NCI-H1105 (cell line): Measurements from ENCODE around the gene MADCAM1.
A peak's percentile ranks its signal among the peaks of the same experiment; 100 is the strongest.
"Not testable (repeated sequence)": the region's sequence is repeated elsewhere in the genome, so short reads cannot be mapped to it uniquely, and the experiment has no call there.

Experiments
- DNase-seq: peaks from one replicate; lab custom pipeline; 2025; lab: John Stamatoyannopoulos, UW

The MADCAM1 gene

DNA sequence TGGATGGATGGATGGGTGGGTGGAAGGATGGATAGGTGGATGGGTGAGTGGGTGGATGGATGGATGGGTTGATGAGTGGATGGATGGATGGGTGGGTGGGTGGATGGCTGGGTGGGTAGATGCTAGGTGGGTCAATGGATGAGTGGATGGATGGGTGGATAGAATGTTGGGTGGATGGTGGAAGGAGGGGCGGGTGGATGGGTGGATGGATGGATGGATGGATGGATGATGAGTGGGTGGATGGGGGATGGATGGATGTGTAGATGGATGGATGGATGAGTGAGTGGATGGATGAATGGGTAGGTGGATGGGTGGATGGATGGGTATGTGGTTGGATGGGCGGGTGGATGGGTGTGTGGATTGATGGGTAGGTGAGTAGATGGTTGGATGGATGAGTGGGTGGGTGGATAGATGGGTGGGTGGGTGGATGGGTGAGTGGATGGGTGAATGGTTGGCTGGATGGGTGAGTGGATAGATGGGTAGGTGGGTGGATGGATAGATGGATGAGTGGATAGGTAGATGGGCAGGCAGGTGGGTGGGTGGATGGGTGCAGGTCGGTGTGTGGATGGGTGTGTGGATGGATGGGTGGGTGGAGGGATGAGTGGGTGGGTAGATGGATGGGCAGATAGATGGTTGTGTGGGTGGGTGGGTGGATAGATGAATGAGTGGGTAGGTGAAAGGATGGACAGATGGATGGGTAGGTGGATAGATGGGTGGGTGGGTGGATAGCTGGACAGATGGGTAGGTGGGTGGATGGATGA lies 31.1 kb upstream of the MADCAM1 start:
- DNase-seq, result no peak

DNA sequence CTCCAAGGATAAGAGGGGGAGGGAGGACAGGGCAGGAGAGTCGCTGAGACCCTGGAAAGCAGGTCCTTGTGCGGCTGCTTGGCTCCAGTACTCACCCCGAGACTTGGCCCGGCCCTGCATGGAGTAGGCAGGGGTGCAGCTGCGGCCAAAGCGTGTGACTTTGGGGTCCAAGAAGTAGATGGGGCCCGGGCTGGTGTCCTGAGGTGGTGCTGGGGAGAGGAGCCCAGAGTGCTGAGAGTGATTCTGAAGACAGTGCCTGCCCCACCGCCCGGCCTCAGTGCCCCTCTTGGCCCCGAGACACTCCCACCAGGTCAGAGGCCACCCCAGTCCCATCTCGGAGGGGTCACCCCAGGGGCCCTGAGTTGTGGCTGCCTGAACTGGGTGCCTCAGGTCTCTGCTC lies 28.7 kb upstream of the MADCAM1 start:
- DNase-seq, result no peak

DNA sequence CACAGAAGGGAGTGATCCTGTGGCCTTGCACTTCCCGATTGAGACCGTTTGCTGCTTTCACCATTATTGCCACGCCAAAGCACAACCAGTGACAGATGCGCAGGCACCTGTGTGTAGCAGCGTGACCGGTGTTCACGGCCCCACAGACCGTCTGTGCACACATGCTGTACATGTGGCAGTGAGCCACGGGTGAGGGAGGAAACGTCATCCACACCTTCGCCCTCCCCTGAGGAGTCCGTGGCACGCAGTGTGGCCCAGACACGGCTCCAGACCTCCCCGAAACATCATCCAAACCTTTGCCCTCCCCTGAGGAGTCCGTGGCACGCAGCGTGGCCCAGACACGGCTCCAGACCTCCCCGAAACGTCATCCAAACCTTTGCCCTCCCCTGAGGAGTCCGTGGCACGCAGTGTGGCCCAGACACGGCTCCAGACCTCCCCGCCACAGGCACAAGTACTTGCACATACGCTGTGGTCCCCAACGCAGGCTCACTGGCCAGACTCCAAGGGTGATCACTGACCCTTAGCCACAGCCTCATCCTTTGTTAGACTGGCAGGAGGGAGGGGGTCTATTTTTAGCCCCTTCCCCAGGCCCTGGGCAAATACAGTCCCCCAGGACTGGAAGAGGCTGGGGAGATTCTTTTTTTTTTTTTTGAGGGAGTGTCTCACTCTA lies 27.6 kb upstream of the MADCAM1 start:
- DNase-seq, result no peak

DNA sequence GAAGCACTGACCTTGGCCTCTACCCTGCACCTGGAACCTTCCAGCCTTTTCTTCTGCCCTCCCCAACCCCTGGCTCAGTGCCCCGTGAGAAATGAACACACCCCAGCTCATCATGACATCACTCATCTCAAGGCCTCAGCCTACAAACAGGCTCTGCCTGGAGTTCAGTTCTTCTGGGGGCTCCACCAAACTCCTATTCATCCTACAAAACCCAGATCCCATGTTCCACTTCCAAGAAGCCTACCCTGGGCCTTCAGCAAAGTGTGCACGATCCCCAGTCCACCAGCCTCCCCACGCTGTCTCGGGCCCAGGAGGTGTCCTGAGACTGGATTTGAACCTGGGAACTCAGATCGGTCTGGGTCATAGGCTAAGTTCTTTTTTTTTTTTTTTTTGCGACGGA lies 26.5 kb upstream of the MADCAM1 start:
- DNase-seq, result no peak

DNA sequence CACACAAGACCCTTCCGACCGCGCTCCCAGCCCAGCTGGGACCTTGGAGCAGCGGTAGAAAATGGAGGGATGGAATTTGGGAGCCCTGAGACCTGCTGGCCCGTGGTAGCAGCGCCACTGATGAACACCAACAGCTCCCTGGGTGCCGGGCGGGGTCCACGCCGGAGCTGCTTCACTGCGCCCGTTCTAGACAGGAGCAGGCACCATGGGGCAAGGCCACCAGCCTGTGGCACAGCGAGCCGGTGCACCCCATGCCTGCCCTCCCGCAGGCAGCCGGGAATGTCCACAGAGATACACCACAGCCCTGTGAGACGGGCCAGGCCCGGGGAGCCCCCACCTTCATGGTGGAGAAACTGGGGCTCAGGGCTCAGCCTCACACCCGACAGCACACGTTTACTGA lies 25.6 kb upstream of the MADCAM1 start:
- no peak for DNase-seq

DNA sequence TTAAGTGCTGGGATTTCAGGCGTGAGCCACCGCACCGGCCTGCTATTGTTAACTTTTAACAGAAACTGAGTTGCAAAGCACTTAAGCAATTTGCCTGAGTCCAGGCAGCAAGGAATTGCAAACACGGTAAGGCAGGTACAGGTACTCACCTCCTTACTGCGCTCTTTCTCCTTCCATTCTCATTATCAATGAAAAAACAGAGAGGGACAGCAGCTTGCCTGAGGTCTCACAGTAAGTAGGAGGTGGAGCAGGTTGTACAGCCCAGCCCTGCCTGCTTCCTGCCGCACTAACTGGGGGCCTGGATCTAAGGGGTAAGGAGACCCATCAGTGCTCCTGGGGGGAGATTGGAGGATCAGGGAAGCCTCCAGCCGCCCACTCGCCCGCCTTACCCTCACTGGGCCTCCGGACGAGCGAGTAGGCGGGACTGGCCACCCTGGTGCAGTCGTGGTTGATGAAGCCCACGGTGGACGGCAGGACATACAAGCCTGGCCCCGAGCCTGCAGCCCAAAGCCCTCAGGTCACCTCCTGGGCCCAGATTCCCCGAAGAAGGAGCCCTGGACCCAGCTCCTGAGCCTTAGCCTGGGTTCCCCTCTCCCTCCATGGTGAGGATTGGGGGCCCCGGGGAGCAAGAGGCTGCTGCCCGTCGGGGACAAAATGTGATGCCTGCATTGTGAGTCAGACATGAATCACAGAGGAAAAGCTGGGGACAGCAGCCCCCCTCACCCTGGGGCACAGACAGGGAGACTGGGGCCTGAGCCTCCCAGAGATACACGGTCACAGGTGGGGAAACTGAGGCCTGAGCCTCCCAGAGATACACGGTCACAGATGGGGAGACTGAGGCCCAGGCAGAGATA lies 24.1 kb upstream of the MADCAM1 start:
- DNase-seq, result no peak

DNA sequence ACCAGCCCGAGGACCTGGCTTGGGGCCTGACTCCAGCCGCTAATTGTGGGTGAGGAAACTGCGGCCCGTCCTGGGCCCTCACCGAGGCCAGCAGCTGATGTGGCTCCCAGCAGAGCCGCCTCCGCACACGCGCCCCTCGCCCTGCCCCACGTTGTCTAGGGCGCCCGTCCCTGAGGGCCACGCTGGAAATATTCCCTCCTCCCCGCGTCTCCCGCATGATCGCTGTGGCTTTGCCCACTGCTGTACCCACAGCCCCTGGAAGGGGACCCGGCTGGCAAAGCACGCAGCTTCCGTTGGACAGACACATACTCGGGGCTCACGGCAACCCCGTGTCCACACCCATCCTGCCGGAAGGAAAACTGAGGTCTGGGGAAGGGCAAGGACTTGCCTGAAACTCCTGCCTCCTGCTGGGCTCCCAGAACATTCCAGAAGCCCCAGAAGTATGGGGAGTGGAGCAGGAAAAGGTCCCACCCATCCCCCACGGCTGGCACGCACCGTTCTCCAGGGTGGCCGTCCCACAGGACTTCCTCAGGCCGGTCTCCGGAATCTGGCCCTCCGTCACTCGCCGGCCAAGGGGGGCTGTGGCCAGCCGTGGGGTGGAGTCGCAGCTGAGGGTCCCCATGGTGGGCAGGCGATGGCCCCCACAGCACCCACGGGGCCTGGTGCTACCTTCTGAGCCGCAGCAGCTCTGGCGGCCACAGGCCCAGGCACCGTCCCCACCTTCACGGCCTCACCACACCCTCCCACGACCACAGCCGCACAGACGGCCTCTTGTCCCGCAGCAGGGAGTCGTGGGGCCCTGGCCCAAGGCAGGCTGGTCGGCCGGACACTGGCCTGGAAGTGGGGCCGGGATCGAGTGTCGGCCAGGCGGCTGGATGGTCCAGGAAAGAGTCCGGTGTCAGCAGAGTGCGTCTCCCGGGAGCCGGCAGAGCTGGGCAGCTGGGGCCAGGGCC lies 21.9 kb upstream of the MADCAM1 start:
- no peak for DNase-seq

DNA sequence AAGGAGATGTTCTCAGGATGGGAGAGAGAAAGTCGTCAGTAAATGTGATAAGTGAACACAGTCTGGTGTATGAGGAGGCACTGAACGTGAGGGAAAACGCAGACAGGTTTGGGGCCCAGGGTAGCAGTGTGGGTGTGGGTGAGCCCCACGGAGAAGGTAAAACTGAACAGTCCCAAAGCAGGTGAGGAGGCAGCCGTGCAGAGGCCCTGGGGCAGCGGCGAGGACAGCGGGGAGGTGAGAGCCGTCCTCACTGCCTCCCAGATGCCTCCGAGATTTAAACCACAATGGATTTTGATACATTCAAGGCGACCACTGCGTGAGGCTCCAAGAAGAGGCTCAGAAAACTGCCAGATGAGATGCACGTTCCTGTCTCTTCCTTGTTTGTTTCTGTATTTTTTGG lies 20.9 kb upstream of the MADCAM1 start:
- no peak for DNase-seq

DNA sequence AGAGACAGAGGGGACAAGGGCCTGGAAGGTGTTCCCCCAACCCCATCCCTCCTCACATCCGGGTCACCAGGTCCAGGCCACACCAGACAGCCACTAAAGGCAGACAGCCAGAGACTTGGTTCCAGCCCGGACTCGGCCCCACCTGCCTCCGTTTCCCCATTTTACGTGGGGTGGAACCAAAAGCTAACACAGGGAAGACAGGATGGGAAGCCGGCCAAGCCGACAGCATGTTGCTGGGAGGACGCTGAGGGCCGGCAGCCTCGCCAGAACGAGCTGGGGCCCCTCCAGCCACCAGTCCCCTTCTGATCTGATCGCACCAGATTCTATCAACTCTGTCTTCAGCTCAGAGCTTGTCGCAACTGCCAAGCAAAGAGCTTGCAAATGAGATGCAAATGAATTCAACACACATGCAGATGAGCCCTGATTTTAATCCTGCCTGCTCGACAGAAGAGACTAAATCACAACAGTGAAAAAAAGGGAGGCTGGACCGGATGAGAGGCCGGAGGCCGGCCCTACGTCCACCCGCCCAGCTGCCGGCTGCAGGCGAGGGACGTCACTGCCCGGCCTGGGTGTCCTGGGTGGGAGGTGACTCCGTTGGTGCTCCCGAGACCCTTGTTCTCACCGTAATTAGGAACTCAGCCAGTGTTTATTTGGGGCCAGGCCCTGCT lies 17.9 kb upstream of the MADCAM1 start:
- no peak for DNase-seq

DNA sequence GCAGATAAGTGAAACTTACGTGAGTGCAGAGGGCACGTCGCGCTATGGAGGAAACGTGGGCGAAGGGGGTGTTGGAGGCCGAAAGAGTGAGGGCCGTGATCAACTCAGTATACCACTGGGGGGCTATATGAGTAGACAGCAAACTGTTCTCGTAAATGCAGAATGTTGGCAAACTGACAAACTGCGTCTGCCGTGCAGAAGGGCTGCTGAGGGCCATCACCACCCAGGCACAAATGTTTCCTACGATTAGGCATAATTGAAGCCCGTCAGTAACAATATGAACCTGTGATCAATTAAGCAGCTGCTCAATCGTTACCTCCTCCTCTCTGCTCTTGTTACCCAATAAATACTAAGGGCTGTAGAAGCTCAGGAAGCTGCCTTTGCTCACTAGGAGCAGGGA lies 17.3 kb upstream of the MADCAM1 start:
- DNase-seq, result no peak

DNA sequence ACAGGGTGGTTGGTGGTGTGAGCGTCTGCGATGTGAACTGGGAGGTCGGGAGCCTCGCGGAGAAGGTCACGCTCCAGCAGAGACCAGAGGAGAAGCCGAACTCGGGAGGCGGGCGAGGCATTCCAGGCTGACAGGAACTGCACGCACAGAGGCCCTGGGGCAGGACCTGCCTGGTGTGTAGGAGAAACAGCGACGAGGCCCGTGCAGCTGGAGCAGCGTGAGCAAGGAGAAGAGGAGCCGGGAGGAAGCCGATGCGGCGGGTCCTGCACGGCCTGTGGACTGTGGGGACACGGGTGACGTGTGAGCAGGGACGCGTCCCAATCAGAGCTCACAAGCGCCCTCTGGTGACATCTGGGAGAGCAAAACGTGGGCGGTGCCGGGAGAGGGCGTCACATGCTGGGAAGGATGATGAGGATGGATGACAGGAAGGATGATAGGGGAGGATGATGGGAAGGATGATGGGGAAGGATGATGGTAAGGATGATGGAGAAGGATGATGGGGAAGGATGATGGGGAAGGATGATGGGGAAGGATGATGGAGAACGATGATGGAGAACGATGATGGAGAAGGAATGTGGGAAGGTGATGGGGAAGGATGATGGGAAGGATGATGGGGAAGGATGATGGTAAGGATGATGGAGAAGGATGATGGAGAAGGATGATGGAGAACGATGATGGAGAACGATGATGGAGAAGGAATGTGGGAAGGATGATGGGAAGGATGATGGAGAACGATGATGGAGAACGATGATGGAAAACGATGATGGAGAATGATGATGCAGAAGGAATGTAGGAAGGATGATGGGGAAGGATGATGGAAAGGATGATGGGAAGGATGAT lies 16.1 kb upstream of the MADCAM1 start:
- DNase-seq, result no peak

DNA sequence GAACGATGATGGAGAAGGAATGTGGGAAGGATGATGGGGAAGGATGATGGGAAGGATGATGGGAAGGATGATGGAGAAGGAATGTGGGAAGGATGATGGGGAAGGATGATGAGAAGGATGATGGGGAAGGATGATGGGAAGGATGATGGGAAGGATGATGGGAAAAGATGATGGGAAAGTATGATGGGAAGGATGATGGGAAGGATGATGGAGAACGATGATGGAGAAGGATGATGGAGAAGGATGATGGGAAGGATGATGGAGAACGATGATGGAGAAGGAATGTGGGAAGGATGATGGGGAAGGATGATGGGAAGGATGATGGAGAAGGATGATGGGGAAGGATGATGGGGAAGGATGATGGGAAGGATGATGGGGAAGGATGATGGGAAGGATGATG lies 15.2 kb upstream of the MADCAM1 start:
- DNase-seq, result not testable (repeated sequence)

DNA sequence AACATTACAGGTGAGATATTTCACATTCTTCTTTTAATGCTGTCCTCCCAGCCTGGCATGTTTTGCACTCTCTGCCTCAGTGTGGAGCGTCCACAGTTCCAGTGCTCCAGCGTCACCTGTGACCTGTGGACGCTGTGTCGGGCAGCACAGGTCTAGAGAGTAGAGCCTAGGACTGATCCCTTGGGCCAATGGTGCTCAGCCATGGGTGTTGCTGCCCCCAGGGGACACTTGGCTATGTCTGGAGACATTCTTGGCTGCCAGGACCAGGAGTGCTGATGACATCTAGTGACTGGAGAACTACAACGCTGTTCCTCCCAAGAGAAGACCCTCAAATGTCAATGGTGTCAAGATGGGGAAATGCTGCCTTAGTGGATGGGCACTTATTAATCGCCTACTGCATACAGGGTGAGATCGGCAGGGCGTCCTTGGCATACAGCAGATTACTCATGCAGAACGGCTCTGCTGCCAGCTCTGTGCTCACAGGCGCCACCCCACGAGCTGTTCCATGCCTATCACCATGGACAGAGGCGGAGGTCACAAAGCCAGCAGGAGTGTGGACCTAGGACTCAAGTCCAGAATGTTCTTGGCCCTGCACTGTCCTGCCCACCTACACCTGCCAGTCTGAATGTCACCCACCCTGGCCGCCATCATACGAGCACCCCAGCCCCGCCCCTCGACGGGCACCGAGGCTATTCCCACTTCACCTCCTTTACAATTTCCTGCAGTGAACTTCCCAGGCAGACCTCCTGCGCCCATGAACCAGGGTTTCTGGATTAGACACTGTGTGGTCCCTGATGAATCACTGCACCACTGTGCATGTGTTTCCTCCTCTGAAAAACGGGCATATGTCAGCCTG lies 13.9 kb upstream of the MADCAM1 start:
- DNase-seq, result no peak

DNA sequence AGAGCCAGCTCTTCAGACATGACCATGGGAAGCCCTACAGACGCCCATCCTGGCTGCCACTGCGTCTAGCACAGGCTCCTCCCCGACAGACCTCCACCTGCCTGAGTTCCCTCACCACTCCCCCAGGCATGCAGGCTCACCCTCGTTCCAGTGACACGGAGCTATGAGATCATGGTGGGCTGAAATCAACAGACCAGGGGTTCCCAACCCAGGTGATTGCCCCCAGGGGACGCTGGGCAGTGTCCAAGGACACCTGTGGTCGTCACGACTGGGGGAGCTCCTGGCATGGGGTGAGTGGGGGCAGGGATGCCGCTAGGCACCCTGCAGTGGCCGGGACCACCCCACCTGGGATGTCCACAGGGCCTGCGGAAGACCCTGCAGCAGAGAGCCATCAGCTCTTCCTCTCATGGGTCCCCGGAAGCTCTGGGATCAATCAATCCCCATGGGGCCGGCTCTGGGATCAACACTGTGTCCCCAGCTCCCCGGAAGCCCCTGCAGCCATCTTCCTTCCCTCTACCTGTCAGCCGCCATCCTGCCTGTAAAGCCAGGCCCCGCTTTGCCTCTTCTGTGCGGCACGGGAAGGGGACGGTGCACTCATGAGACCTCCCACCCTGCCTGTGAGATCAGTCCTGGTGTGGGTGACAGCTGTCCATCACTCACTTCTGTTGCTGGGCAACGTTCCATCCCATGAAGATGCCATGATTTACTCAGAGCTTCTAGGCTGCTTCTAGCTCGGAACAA lies 12.8 kb upstream of the MADCAM1 start:
- DNase-seq, result no peak

DNA sequence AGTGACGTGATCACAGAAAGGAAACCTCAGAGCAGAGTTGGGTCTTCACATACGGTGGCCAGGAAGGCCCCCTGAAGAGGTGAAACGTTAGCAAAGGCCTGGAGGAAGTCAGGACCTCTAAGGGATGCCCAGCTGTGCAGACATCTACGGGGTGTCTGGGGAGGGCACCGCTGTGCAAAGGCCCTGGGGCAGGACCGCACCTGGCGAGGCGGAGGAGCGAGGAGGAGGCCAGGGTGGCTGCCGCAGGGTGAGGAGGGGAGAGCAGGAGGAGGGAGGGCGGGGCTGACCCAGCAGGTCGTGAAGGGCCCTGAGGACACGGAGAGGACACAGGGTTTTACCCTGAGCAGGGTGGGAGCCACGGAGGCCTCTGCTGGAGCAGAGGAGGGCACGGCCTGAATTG lies 11.8 kb upstream of the MADCAM1 start:
- no peak for DNase-seq

DNA sequence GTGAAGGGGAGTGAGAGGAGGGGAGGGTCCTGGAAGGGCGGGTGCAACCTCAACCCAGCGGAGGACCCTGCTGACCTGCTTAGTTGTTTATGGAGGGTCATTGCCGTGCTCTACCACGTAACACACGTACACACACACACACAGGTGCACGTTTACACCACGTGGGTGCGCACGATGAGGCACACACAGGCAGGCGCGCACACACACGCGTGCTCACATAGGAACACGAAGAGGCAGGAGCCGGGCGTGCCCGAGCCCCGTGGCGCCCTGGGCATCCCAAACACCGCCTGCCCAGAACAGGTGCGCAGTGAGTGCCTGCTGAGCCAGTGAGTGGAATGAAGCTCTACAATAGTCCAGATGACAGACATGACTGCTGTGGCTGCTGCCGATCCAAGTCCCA lies 11.2 kb upstream of the MADCAM1 start:
- DNase-seq, result no peak

DNA sequence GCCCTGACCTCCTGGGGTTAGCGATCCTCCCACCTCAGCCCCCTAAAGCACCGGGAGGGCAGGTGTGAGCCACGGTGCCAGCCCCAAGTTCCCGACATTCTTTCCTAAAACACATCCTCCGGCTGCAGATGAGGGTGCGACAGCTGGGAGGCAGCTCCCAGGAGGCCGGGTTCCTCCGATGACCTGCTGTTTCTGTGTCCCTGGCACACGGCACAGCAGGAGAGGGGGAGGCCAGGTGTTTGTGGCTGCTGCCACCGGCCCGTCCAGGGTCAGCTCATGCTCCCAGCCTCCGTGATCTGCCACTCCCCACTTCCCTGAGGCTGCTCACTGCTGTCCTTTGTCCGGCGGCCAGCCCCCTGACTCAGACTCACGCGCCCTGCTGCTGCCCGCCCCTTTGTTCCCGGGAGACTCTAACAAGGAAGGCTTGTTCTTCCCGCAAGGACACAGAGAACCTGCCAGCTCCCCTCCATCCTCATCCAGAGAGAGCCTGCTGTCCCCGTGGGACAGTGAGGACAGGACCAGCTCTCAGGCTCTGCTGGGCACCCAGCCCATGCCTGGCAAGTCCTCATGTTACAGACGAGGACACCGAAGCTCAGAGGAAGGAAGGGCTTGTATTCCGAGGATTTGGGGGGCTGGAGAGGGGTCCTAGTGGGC lies 10.6 kb upstream of the MADCAM1 start:
- DNase-seq, result peak; percentile 34
